M059J (cell line): ENCODE results near the gene LGALS12. TPM values are rescaled to one million over a fixed set of nuclear protein-coding genes. Genes with fewer than 3 reads are reported as not detected.

Experiments used
- DNase-seq: peaks from one replicate; pipeline ENCODE4 v3.0.0-alpha.2; 2012; ENCODE audit warnings: low read depth
- total RNA-seq: library from RNA; depleted of rRNA; stranded (reverse); fragments of >200 nt; shearing (Covaris generic); gene quantifications from 2 replicates; pipeline ENCODE4 v1.2.3, GENCODE V29; 2014; rRNA removed

LGALS12 gene
- total RNA-seq = not detected in 2 replicates

DNA sequence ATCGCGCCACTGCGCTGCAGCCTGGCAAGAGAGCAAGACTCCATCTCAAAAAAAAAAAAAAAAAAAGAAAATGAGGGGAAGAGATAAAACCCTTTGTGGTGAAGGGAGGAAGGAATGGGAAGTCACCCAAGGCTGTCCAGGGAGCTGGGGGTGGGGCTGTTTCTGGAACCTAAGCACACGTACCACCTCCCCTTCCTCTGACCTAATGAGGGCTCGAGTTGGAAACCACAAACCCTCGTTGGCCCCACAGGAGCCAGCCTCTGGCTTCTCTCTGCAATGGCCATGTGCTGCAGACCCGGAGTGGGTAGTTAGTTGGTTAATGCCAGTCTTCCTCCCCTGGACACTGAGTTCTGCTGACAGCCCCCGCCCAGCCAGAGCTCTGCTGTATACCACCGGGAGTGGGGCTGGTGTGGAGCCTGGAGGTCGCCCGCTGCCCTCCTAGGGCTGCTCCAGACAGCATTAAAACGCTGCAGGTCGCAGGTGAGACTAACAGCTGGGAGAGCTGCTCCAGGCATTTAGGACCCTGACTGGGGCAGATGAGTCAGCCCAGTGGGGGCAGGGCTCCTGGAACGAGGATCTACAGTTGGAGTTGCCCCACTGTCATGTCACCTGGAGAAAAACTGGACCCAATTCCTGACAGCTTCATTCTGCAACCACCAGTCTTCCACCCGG lies at the start of gene LGALS12:
Gene LGALS12, plus strand, starts transcription at position 228 of the 672 bp plus-strand sequence. Its CDS starts 375 bp downstream, at position 603.
- DNase-seq = peak; percentile 54

DNA sequence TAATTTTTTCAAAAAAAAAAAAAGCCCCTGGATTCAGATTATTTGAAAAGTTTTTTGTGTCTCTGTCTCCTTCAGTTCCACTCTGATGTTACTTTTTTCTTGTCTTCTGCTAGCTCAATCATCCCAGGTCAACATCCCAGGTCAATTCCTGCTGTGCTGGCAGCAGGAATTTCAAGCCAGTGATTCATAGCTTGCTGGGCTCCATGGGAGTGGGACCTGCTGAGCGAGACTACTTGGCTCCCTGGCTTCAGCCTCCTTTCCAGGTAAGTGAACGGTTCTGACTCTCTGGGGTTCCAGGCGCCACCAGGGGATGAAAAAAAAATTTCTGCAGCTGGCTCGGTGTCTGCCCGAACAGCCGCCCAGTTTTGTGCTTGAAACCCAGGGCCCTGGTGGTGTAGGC lies 46.3 kb upstream of the LGALS12 start:
- no peak for DNase-seq

DNA sequence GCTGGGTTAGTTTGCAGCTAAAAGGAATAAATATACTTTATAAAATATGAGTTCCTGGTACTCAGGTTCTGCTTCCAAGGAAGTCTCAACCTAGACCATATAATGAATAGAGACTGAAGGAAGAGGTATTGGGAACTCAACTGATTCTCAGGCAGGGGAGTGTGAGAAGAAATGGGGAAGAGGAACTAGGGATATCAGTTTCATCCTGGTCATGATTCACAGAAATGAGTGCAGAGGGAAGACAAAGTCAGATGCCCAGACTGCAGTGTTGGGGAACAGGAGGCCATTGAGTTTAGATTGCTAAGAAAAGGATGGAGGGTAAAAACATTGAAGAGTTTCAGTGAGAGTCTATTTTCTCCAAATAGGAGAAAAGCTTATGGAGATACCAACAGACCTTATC lies 43.7 kb upstream of the LGALS12 start:
- no peak for DNase-seq

DNA sequence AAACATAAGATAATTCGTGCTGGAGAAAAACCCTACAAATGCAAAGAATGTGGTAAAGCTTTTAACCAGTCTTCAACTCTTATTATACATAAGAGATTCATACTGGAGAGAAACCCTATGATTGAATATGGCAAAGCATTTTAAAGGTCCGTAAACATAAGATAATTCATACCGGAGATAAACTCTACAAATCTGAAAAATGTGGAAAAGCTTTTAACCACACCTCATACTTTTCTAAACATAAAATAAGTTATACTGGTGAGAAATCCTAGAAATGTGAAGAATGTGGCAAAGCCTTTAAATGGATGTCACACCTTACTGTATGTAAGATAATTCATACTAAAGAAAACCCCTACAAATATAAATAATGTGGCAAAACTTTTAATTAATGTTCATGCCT lies 35.6 kb upstream of the LGALS12 start:
- DNase-seq = no peak

DNA sequence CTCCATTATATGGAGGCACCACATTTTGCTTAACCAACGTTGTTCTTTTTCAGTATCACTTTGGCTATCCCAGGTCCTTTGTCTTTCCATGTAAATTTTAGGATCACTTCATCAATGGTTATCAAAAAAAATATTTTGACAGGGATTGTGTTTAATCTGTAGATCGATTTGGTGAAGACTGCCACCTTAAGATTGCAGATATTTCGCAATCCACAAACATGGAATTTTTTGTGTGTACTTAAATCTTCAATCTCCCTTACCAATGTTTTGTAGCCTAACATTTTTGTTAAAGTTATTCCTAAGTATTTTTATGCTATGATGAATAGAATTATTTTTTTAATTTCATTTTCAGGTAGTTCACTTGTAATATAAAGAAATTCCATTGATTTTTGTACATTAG lies 33.5 kb upstream of the LGALS12 start:
- DNase-seq = no peak

DNA sequence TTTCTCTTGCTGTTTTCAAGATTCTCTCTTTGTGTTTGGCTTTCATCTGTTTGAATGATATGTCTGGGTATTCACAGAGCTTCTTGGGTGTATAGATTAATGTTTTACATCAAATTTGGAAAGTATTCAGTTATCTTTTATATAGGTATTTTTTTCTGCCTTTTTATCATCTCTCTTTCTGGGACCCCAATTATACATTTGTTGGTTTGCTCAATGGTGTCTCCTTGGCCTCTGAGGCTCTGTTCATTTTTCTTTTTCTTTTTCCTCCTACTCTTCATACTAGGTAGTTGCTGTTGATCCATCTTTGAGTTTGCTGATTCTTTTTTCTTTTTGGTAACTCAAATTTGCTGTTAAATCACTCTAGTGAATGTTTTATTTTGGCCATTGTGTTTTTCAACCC lies 29.3 kb upstream of the LGALS12 start:
- DNase-seq = no peak

GRCh38 chr11:63478896-63479295 lies 27.0 kb upstream of the LGALS12 start:
- DNase-seq = peak; percentile 70

DNA sequence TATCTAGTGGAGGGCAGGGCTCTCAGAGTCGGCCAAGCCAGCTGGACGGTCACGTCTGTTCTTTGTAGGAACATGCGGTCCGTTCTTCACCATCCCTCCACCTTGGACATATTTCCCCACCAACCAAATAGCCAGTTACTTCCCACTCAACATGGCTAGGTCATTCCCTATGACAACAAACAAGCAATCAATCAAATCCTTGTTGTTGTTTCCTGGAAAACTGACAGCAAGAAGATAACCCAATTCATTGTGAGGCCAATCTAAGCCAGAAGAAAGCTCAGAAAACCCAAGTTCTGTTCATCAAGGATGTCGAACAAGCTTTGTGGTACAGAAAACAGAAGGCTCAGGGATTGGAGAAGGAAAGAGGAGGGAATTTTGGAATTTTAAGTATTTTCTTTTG lies 25.8 kb upstream of the LGALS12 start:
- DNase-seq = no peak

DNA sequence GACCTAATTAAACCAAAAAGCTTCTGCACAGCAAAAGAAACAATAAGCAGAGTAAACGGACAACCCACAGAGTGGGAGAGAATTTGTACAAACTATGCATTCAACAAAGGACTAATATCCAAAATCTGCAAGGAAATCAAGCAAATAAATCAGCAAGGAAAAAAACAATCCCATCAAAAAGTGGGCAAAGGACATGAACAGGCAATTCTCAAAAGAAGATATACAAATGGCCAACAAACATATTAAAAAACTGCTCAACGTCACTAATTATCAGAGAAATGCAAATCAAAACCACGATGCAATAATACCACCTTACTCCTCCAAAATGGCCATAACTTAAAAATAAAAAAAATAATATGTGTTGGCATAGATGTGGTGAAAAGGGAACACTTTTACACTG lies 20.1 kb upstream of the LGALS12 start:
- no peak for DNase-seq

DNA sequence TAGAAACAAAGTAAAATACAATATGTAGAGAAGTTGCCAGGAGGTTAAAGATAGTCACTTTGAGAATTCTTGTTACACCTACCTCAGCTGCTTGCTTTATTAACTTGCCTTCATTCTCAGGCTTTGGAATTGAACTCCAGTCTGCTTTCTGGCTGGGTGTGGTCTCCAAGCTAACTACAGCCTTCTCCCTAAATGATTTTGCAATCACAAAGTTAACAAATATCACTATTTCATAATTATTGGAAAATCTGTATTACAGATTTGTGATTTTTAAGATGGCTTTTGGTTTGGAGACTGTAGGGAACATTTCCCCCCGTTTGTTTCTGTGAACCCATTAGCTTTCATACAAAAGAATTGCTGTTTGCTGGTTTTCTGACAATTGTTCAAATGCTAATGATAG lies 17.1 kb upstream of the LGALS12 start:
- DNase-seq = no peak

DNA sequence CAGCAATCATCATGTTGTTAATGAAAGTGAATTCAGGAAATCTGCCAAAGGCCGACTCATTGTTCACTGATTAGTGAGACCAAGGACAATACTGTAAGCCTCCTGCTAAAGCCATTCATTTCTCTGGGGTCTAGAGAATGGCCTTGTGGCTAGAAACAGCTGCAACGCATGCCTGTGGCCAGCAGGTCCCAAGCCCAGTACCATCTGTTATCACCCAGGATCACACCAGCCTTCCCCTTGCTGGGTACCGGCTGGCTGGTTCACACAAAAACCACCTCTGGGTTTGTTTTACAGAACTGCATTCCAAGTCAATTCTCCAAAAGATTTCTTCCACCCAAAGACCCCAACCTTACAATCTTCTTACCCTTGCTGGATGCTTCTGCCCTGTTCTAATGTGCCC lies 16.0 kb upstream of the LGALS12 start:
- DNase-seq = peak; percentile 61

DNA sequence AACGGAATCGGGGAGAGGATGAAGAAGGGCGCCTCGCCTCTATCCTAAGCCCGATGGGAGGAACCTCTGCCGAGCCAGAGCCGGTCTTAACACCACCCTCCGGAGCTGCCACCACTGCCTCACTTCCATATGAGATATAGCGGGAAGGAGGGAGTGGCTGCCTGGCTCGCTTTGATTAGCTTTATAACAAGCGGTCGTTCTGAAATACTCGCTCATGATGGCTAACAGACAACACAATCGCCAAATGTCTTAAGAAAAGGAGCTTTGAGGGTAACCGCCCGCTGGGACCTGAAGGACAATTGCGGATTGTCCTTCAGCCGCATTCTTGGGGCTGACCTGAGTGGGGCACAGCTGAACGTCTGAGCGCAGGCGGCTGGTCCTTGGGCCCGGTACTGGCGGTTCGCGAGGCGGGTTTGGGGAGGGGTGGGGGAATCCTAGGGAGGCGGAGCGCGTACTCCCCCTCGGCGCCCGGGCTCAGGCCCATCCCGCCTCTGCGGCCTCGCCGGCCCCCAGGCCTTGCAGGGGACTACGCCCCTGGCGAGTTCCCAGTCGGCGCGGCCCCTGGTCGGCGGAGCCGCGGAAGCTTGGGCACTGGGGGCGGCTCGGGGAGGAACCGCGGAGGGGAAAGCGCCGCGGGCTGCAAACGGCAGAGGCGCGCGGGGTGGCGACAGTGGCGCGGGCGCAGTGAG lies 15.2 kb upstream of the LGALS12 start, which contains the start of gene PLAAT5:
Gene PLAAT5, minus strand, starts transcription at position 617 of the 689 bp plus-strand sequence. Its CDS starts 133 bp downstream, at position 484.
- peak; percentile 32 for DNase-seq

DNA sequence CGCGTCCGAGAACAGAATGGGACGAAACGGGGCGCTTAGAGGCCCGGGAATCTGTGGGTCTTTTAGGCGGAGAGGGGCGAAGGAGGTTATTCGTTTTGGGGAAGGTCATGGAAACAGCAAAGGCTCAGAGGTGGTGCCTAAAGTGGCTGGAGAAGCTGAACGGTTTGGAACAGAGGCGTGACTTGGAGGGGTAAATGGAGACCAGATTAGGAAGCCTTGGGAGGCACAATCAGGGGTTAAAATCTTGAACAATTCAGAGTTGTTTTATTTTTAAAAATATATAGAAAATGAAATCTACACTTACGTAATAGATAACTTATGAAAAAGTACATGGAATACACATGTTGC lies 14.7 kb upstream of the LGALS12 start:
- no peak for DNase-seq

- DNase-seq = no peak
These were observed 14.1 kb upstream of the LGALS12 start for GRCh38 chr11:63491636-63492372.

DNA sequence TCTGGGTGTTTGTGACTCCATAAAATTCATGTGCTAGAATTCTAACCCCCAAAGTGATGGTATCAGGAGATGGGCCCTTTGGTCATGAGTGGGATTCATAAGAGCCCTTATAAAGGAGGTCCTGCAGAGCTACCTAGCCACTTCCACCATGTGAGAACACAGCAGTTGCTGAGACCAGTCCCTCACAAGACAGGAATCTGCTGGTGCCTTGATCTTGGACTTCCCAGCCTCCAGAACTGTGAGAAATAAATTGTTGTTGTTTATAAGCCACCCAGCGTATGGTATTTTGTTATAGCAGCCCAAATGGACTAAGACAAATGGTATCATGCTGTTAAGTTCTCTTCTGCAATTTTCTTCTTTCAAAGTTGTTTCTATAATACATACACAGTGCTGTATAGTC lies 13.4 kb upstream of the LGALS12 start:
- no peak for DNase-seq

DNA sequence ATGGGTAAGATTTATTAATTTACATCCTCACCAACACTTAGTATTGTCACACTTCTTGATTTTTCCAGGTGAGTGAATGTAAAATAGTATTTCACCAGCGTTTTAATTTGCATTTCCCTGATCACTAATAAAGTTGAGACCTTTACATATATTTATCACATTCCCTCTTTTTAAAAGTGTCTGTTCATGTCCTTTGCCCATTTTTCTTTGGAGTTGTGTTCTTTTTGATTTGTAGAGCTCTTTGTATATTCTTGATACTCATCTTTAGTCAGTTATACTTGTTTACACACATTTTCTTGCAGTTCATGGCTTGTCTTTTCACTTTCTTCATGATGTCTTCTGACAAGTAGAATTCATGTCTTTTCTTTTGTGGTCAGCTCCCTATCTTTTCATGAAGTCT lies 12.8 kb upstream of the LGALS12 start:
- no peak for DNase-seq

DNA sequence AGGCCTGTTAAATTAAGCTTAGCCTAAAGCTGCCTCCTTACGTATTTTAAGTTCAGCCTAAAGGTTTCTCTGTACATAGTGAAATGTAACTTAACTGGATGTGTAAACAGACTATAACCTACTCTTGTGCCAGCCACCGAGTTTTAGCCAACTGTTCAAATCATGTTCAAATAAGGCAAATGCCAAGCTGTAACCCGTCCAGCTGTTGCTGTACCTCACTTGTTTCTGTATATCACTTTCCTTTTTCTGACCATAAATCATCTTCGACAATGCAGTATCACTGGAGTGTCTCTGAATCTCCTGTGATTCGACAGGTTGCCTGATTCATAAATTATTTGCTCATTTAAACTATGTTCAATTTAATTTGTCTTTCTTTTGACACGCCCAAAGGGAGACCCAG lies 10.9 kb upstream of the LGALS12 start:
- no peak for DNase-seq

DNA sequence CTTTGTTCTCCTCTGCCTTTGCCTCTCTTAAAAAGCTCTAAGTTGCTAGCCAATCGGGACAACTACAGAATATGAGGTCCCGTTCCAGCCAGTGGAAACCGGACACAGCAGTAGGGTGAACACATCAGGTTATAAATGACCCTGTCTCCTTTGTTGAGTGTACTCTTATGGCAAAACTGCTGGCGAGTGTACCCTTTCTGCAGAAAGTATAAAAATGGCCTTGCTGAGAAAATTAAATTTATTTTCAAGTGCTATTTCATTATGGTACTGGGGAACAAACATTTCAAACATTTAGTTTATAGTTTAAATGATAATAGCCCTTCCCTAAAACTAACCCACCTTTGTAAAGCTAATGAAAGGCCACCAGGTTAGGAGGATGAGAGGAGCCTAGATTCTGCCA lies 6.0 kb upstream of the LGALS12 start:
- DNase-seq = no peak

- no peak for DNase-seq
These were observed 4.6 kb upstream of the LGALS12 start for GRCh38 chr11:63501236-63501635.

- DNase-seq = no peak
These were observed 3.5 kb upstream of the LGALS12 start for GRCh38 chr11:63502252-63502820.

- DNase-seq = no peak
These were observed 2.4 kb upstream of the LGALS12 start for GRCh38 chr11:63503492-63503891.

- no peak for DNase-seq
These were observed 1.8 kb upstream of the LGALS12 start for GRCh38 chr11:63504054-63504453.
